ENCODE data around the gene JMJD8.
A peak's percentile ranks its signal among the peaks of the same experiment; 100 is the strongest.
"Not testable (repeated sequence)": the region's sequence is repeated elsewhere in the genome, so short reads cannot be mapped to it uniquely, and the experiment has no call there.

Gene JMJD8

DNA sequence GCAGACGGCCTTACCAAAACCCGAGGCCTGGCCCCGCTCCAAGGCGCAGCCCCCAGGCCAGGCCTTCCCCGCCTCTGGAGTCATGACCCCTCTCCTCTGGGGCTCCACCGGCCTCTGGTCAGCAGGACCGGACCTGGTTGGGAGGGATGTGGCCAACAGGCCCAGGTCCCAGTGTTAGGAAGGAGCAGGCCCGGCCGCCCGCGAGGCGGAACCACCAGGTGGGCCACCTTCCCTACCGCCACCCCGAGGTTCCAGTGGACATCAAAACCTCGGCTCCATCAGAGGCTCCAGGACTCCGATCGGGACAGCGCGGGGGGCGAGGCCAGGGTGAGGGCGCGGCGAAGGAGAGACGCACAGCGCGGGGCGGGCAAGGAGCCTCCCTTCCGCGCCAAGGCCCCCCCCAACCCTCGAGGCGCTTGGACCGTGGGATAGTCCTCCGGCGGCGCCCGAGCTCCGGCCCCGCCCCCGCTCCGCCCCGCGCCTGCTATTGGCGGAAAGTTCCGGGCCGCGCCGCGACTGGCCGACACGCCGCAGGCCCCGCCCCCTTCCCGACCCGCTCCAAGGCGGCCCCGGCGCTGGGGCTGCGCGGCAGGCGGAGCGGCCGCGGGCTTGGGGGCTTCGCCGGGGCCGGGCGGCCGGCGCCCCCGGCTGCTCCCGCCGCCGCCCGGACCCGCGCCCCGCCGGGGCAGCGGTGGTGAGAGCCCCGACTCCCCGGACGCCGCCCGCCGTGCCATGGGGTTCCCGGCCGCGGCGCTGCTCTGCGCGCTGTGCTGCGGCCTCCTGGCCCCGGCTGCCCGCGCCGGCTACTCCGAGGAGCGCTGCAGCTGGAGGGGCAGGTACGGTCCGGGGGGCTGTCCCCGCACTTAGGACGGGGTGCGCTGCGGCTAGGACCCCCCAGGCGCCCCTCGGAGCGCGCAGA is 30.7 kb upstream of the JMJD8 start, which contains the start of gene METRN:
Gene METRN, plus strand, starts transcription at position 561 of the 919 bp plus-strand sequence. Its CDS starts 172 bp downstream, at position 733.
- Histone ChIP-seq H3K9me3 (ENCODE audit: control insufficient read depth in 2 of 2, low read length in 2 of 2) (no peaks in the 10 kb centered on the region), H3K4me1 (ENCODE audit: control insufficient read depth, insufficient read depth, low read length) (peaks cover 48% of the 10 kb centered on the region), H3K4me3 (ENCODE audit: low read length in 2 of 2) (peak within 1 kb of the TSS; percentile 40 to 74), H3K27me3 (ENCODE audit: control insufficient read depth in 1 of 2, insufficient read depth in 2 of 2, low read length in 2 of 2) (peaks cover 19 to 30% of the 10 kb centered on the region in 2 donors), H3K9ac (ENCODE audit: low read length in 2 of 2) (peak within 1 kb of the TSS; percentile 38 to 47), H3K36me3 (ENCODE audit: control insufficient read depth in 2 of 2, insufficient read depth in 2 of 2, low read length in 2 of 2) (no peaks in the 10 kb centered on the region), H3K27ac (ENCODE audit: low read length) (no peak within 1 kb of the TSS)

- H3K36me3 ChIP-seq (ENCODE audit: control insufficient read depth in 2 of 2, insufficient read depth in 2 of 2, low read length in 2 of 2) = no peaks in the 10 kb centered on the region
- H3K9ac ChIP-seq (ENCODE audit: low read length in 2 of 2) = no peak overlapping the region
- no peaks in the 10 kb centered on the region for H3K9me3 ChIP-seq (ENCODE audit: control insufficient read depth in 2 of 2, low read length in 2 of 2)
- H3K27me3 ChIP-seq (ENCODE audit: control insufficient read depth in 1 of 2, insufficient read depth in 2 of 2, low read length in 2 of 2) = peaks cover 25 to 37% of the 10 kb centered on the region in 2 donors
- peaks cover 44% of the 10 kb centered on the region for H3K4me1 ChIP-seq (ENCODE audit: control insufficient read depth, insufficient read depth, low read length)
- no peak overlapping the region for H3K27ac ChIP-seq (ENCODE audit: low read length)
- H3K4me3 ChIP-seq (ENCODE audit: low read length in 2 of 2) = no peak overlapping the region
These were observed 29.9 kb upstream of the JMJD8 start for GRCh38 chr16:714079-714478.

- H3K27ac ChIP-seq (ENCODE audit: low read length); H3K9ac ChIP-seq (ENCODE audit: low read length in 2 of 2); H3K36me3 ChIP-seq (ENCODE audit: control insufficient read depth in 2 of 2, insufficient read depth in 2 of 2, low read length in 2 of 2); H3K4me3 ChIP-seq (ENCODE audit: low read length in 2 of 2); H3K9me3 ChIP-seq (ENCODE audit: control insufficient read depth in 2 of 2, low read length in 2 of 2): not testable (repeated sequence)
- Histone ChIP-seq H3K27me3 (ENCODE audit: control insufficient read depth in 1 of 2, insufficient read depth in 2 of 2, low read length in 2 of 2) (peaks cover 38 to 49% of the 10 kb centered on the region in 2 donors), H3K4me1 (ENCODE audit: control insufficient read depth, insufficient read depth, low read length) (peaks cover 40% of the 10 kb centered on the region)
These were observed 28.7 kb upstream of the JMJD8 start for GRCh38 chr16:712740-713250.

DNA sequence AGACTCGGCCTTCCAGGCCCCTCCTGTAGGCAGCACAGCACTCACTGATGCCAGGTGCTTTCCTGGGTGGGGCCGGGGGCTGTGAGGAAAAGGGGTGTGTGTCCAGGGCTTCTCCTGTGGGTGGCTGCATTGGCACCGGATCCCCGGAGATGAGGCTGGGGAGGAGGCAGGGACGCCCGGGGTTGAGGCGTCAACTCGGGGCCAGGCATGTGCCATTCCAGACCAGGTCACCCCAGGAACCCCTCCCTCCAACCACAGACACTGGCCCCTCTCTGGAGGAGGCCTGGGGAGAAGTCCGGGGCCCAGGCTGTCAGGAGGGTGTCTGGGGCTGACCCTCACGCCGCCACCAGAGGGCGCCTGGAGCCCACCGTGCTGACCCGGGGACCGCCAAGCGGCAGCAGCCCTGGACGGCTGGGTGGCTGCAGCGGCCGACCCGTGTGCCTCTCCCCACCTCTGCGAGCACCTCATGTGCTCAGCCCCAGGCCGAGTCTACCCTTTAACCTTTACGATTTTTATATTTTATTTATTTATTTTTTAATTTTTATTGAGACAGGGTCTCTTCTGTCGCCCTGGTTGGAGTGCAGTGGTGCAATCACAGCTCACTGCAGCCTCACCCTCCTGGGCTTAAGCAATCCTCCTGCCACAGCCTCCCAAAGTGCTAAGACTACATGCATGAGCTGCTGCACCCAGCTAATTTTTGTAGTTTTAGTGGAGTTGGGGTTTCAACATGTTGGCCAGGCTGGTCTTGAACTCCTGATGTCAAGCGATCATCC is 27.6 kb upstream of the JMJD8 start:
- no peaks in the 10 kb centered on the region for H3K9me3 ChIP-seq (ENCODE audit: control insufficient read depth in 2 of 2, low read length in 2 of 2)
- no peak overlapping the region for H3K4me3 ChIP-seq (ENCODE audit: low read length in 2 of 2)
- H3K27me3 ChIP-seq (ENCODE audit: control insufficient read depth in 1 of 2, insufficient read depth in 2 of 2, low read length in 2 of 2) = peaks cover 46 to 53% of the 10 kb centered on the region in 2 donors
- peaks cover 35% of the 10 kb centered on the region for H3K4me1 ChIP-seq (ENCODE audit: control insufficient read depth, insufficient read depth, low read length)
- H3K36me3 ChIP-seq (ENCODE audit: control insufficient read depth in 2 of 2, insufficient read depth in 2 of 2, low read length in 2 of 2) = no peaks in the 10 kb centered on the region
- H3K9ac ChIP-seq (ENCODE audit: low read length in 2 of 2) = no peak overlapping the region
- H3K27ac ChIP-seq (ENCODE audit: low read length) = no peak overlapping the region

DNA sequence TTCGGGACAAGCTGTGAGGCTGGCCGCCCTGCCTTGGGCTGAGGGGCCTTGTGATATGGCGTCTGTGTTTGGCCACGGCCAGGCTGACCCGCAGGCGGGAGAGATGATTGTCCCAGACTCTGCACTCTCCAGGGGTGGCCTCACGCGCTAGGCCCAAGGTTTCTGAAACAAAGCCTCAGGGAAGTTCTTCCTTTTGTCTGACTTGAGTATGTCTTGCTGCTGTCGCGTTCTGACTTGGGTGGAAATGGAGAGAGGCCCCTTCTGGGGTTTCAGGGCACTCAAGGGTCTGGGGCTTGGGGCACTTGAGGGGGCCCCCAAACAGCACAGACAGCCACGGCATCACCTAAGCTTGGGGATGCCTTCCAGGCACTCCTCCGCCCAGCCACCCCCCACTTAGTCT is 26.9 kb upstream of the JMJD8 start:
- H3K27me3 ChIP-seq (ENCODE audit: control insufficient read depth in 1 of 2, insufficient read depth in 2 of 2, low read length in 2 of 2) = peaks cover 48 to 53% of the 10 kb centered on the region in 2 donors
- H3K36me3 ChIP-seq (ENCODE audit: control insufficient read depth in 2 of 2, insufficient read depth in 2 of 2, low read length in 2 of 2) = no peaks in the 10 kb centered on the region
- H3K9me3 ChIP-seq (ENCODE audit: control insufficient read depth in 2 of 2, low read length in 2 of 2) = no peaks in the 10 kb centered on the region
- H3K9ac ChIP-seq (ENCODE audit: low read length in 2 of 2) = no peak overlapping the region
- no peak overlapping the region for H3K4me3 ChIP-seq (ENCODE audit: low read length in 2 of 2)
- H3K4me1 ChIP-seq (ENCODE audit: control insufficient read depth, insufficient read depth, low read length) = peaks cover 35% of the 10 kb centered on the region
- H3K27ac ChIP-seq (ENCODE audit: low read length) = no peak overlapping the region

GRCh38 chr16:710500-711075 is 26.5 kb upstream of the JMJD8 start:
- Histone ChIP-seq H3K27me3 (ENCODE audit: control insufficient read depth in 1 of 2, insufficient read depth in 2 of 2, low read length in 2 of 2) (peaks cover 47 to 51% of the 10 kb centered on the region in 2 donors), H3K4me3 (ENCODE audit: low read length in 2 of 2) (no peak overlapping the region), H3K27ac (ENCODE audit: low read length) (no peak overlapping the region), H3K9ac (ENCODE audit: low read length in 2 of 2) (no peak overlapping the region), H3K4me1 (ENCODE audit: control insufficient read depth, insufficient read depth, low read length) (peaks cover 32% of the 10 kb centered on the region), H3K9me3 (ENCODE audit: control insufficient read depth in 2 of 2, low read length in 2 of 2) (no peaks in the 10 kb centered on the region), H3K36me3 (ENCODE audit: control insufficient read depth in 2 of 2, insufficient read depth in 2 of 2, low read length in 2 of 2) (no peaks in the 10 kb centered on the region)

DNA sequence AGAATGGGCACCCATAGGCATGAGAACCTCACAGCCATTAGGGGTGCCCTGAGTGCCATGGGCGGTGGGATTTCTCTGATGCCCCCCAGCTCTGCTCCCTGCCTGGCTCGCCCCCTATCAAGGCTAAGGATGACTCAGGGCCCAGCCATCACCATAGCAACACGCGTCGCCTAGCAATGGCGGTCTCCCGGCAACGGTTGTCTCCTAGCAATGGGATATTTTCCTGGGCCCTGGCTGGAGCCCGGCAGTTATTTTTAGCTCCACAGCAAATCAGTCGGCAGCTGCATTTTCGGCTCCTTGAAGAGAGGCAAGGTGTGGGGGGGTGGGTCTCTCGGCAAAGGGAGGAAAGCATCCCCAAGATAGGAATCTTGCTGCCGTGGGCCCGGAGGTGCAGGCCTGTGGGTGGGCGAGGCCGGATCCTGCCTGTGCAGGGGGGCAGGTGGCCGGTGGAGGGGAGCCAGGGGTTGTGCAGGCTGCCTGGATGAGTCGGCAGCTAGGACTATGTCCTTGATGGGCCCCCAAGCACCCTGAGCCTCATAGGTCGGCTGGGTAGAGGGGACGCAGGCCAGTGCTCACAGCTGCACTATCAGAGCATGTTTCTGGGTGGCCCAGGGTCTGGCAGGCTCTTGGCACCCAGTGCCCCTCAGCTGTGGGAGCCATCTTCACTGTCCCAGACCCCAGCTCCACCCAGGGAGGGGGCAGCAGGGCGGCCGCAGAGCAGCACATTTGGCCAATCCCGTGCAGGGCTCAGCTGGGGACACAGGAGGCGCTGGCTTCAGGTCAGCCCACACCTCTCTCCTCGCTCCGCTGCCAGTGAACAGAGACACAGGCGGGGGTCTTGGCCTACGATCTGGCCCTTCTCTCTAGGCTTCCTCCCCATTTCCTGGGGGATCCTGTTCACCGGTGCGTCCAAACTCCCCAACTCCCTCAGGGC is 25.7 kb upstream of the JMJD8 start:
- H3K4me3 ChIP-seq (ENCODE audit: low read length in 2 of 2) = no peak overlapping the region
- H3K27me3 ChIP-seq (ENCODE audit: control insufficient read depth in 1 of 2, insufficient read depth in 2 of 2, low read length in 2 of 2) = peaks cover 49 to 54% of the 10 kb centered on the region in 2 donors
- H3K4me1 ChIP-seq (ENCODE audit: control insufficient read depth, insufficient read depth, low read length) = peaks cover 27% of the 10 kb centered on the region
- no peaks in the 10 kb centered on the region for H3K9me3 ChIP-seq (ENCODE audit: control insufficient read depth in 2 of 2, low read length in 2 of 2)
- no peak overlapping the region for H3K9ac ChIP-seq (ENCODE audit: low read length in 2 of 2)
- H3K36me3 ChIP-seq (ENCODE audit: control insufficient read depth in 2 of 2, insufficient read depth in 2 of 2, low read length in 2 of 2) = no peaks in the 10 kb centered on the region
- H3K27ac ChIP-seq (ENCODE audit: low read length) = no peak overlapping the region

DNA sequence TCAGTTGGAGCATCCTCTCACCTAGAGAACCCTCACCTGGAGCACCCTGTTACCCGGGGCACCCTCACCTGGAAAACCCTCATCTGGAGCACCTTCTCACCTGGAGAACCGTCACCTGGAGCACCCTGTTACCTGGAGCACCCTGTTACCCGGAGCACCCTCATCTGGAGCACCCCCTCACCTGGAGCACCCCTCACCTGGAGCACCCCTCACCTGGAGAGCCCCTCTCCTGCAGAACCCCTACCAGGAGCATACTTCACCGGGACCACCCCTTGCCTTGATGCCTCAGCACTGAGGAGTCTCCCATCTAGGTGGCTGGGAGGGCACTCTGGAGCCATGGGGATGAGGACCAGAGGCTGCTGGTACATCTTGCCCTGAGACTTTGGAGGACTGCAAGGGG is 24.8 kb upstream of the JMJD8 start:
- no peak overlapping the region for H3K9ac ChIP-seq (ENCODE audit: low read length in 2 of 2)
- no peak overlapping the region for H3K4me3 ChIP-seq (ENCODE audit: low read length in 2 of 2)
- H3K27me3 ChIP-seq (ENCODE audit: control insufficient read depth in 1 of 2, insufficient read depth in 2 of 2, low read length in 2 of 2) = peaks cover 56 to 62% of the 10 kb centered on the region in 2 donors
- H3K27ac ChIP-seq (ENCODE audit: low read length) = no peak overlapping the region
- H3K9me3 ChIP-seq (ENCODE audit: control insufficient read depth in 2 of 2, low read length in 2 of 2) = no peaks in the 10 kb centered on the region
- no peaks in the 10 kb centered on the region for H3K36me3 ChIP-seq (ENCODE audit: control insufficient read depth in 2 of 2, insufficient read depth in 2 of 2, low read length in 2 of 2)
- peaks cover 19% of the 10 kb centered on the region for H3K4me1 ChIP-seq (ENCODE audit: control insufficient read depth, insufficient read depth, low read length)

DNA sequence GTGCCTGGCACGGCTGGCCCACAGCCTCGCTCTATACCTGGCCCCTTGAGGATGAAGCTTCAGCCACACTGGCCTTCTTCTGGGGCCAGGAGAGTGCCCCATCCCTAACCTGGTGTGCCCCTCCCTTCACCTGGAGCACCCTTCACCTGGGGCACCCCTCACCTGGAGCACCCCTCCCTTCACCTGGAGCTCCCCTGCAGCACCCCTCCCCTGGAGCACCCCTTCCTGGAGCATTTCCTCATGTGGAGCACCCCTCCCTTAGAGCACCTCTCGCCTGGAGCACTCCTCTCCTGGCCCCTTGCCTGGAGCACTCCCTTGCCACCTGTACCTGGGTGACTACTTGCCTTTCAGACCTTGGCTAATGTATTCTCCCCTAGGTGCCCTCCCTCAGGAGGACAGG is 23.9 kb upstream of the JMJD8 start:
- peaks cover 18% of the 10 kb centered on the region for H3K4me1 ChIP-seq (ENCODE audit: control insufficient read depth, insufficient read depth, low read length)
- H3K9me3 ChIP-seq (ENCODE audit: control insufficient read depth in 2 of 2, low read length in 2 of 2) = no peaks in the 10 kb centered on the region
- peaks cover 65 to 72% of the 10 kb centered on the region in 2 donors for H3K27me3 ChIP-seq (ENCODE audit: control insufficient read depth in 1 of 2, insufficient read depth in 2 of 2, low read length in 2 of 2)
- no peaks in the 10 kb centered on the region for H3K36me3 ChIP-seq (ENCODE audit: control insufficient read depth in 2 of 2, insufficient read depth in 2 of 2, low read length in 2 of 2)
- H3K9ac ChIP-seq (ENCODE audit: low read length in 2 of 2) = no peak overlapping the region
- H3K27ac ChIP-seq (ENCODE audit: low read length) = no peak overlapping the region
- H3K4me3 ChIP-seq (ENCODE audit: low read length in 2 of 2) = no peak overlapping the region

Data from stomach smooth muscle (tissue), 2 donors.